Anterior cingulate cortex (tissue), 58 donors: ENCODE measurements around the gene FMN1.

Source experiments
- DNase-seq, 58 donors: peaks; one replicate each; lab custom pipeline; 2025; lab: John Stamatoyannopoulos, UW

Gene FMN1

DNA sequence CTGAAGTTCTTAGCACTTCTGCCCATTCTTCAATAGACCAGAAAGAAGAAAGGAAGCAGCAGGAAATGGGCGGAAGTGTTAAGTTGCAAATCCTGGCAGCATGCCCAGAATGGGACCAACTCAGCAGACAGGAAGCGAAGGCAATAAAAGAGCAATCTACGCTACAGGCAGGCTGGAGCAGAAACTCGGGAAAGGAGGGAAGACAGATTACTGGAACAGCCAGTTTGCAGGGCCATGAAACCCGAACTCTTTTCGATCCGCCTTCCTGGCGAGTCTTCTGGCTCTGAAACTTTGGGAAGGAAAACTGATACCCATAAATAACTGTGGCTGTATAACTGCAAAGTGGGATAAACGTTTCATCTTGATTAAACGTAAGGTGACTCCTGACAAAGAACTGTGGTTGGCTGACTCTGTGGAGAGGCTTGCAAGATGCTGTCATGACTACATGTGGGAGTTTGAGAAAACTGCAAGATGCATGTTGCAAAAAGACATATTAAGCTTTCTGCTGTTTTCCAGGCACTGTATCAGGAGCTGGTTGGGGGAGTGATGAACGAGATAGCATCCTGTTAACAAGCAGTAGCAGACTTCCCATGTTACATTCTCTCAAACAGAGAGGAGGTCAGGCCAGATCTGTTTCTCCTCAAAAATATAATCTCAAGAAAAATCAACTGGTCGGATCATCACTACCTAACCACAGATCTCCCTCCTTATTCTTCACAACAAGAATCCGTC is 67.8 kb downstream of the FMN1 start:
- DNase-seq, result peak in 40 of 58 donors; percentile 5 to 82 (median 38)

DNA sequence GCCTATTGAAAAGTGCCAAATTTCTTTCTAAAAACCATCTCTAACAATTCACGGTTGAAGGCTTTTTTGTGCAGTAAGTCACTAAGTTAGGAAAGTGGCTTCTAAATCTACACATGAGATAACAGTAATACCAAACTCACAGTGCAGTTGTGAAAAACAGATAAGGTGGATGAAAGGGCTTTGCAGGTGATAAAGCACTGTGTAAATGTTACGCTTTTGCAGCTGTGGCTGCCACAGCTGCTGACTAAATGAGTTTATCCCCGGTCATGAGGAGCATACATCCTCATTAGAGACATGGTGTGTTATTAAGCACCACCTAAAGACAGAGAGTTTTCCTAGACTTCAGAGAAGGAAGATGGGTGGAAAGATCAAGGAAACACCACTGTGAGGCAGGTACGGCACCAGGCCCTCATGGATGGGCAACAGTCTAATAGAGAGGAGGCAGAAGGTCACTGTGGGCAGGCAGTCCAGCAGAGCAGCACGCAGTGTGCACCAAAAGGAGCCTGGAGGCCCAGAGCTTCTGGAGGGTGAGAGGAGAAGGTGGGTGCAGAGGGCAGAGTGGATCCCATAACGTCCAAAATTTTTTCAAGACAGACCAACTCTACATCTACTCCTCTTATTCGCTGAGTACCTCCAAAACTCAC is 68.5 kb downstream of the FMN1 start:
- DNase-seq, result no peak

DNA sequence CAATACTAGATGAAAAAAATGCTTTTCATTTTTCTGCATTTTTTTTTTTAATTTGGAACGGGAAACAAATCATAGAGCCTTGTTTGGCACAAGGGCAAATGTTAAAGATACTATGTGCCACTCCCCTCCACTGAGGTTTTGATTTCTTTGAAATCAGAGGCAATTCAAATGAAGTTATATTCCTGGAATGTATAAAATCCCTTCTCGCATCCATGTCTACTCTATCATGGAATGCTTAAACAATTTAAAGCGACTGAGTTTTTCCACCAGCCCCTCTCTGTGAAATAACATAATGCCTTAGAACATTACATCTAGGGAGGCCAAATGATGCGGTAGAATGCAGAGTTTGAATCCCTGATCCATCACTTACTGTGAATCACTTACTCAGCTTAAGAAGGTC is 69.7 kb downstream of the FMN1 start:
- DNase-seq, result no peak

DNA sequence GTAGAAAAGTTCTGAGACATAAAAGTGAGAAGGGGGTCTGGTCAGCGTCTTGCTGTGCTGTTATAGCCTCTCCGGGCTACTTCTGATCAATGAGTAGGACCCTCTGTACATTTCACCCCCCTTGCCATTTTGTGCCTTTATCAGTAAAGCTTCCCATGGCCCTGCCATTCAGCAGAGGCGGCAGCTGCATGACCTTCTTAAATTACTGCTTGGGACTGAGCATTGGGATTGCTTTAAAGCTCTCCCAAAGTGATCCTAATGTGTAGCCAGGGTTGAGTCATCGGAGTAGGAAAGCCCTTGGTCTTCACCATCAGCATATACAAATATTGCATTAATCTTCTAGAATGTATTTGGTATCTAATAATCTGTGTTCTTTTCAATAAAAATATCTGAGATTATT is 70.2 kb downstream of the FMN1 start:
- no peak for DNase-seq

DNA sequence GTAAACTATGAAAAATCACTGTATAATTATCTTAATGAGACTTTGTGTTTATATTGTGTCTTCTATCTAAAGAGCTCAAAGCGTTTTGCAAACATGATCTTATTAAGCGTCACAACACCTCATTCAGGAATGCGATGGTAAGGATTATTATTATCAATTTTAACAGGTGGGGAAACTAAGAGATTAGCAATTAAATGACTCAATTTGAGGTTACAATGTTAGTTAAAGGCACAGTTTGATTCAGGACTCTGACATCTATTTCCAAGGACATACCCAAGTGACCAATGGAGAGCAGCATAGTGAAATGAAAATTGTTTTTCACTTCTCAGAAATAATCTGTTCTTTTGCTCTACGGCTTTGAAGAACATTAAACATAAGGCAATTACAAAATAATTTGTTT is 74.6 kb downstream of the FMN1 start:
- no peak for DNase-seq

DNA sequence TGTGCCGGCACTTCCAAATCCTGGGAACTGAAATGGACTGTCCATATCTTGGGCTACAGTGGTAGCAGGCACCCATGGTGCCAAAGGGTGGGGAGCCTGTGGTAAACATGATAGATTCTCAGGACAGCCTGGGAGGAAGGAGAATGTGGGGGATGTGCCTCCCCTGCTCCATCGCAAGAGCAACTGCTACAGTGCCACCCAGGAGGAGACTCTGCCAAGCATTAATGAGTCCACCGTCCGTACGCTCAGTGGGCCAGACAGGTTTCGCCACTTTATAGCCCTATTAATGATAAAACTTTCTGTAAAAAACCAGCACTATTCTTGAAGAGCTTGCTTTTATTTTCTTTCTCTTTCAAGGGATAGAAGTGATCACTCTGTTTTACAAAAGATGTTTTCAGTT is 75.2 kb downstream of the FMN1 start:
- DNase-seq, result no peak

DNA sequence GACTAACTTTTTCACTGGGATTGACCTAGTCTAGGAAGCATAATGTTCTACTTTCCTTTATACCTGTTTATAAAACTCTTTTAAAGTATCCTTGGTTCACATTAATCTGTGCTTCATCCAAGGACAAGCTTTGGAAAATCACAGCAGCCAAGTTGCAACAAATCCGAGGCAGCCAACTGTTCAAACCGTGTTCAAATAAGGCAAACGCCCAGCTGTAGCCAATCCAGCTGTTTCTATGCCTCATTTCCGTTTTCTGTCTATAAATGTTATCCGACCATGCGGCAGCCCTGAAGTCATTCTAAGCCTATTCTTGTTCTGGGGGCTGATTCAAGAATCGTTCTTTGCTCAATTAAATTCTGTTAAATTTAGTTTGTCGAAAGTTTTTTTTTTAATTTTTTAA is 78.3 kb downstream of the FMN1 start:
- peak in 2 of 58 donors; percentile 11 to 16 for DNase-seq

DNA sequence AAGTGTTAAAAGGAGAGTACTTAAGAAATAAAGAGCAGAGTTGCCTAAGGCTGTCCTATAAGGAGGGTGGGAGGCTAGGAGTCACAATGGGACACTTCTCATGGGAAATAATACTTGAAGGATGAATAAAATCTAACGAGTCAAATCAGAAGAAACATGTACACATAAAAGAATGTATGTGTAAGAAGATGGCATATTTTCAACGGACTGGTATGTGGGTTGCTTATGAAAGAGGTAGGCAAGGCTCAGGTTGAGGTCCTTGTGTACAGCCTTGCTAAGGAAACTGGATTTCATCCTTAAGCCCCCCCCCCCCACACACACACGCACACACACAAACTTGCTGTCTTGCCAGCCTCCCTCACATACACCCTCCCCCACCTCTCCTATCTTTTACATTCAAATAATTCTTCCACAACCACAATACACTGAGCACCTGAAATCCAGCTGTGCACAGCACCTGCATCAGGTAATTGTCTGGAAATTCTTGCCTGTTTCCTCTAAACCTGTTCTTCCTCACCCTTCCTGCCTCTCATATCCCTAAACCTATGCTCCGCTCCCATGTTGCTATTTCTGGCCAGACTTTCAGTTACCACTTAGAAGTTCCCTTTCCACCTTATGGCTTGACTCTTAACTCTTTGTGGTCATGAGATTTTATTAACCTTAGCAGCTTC is 79.2 kb downstream of the FMN1 start:
- DNase-seq, result no peak

DNA sequence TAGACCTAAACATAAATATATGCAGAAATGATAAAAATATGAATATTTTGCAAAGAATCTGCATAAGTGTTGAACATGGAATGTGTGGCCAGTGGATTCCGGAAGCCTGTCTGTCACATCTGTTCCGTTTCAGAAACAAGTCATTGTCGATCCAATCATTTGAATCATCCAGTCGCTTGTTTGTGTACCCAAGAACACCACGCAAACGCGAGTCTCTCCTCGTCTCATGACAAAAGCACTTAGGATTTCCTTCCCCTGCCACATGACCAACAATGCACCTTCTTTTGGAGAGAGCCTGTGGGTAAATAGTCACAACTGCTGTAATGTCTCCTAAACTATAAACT is 80.2 kb downstream of the FMN1 start:
- no peak for DNase-seq

DNA sequence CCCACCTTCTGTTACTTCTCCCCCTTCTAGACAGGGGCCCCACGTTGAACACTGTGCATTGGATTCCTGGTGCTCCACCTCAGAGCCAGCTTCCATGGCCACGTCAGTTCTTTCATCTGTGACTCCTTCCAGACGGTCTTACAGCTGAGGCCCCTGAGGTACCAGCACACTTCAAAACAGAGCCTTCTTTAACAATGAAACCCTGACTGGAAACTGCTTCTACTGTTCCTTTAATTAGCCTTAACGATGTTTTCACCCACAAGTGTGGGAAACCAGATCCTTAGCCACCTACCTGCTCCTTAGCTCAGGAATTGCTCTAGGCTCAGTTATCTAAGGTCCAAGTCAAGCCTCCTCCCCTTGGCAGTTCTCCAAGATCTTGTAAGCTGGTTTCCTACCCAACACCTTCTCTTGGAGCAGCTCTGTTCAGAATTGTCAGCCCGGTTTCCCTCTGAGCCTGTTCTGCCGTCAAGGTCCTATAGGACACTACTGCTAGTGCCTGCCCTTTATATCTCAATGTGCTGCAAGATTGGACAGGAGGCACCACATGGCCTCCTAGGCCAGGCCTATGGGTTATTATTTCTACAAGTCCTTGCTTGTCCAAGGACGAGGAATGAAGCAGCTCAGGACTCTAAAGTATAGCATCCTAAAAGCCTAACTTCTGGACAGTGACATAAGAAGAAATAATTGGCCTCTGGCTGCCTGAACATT is 80.7 kb downstream of the FMN1 start:
- DNase-seq, result no peak

DNA sequence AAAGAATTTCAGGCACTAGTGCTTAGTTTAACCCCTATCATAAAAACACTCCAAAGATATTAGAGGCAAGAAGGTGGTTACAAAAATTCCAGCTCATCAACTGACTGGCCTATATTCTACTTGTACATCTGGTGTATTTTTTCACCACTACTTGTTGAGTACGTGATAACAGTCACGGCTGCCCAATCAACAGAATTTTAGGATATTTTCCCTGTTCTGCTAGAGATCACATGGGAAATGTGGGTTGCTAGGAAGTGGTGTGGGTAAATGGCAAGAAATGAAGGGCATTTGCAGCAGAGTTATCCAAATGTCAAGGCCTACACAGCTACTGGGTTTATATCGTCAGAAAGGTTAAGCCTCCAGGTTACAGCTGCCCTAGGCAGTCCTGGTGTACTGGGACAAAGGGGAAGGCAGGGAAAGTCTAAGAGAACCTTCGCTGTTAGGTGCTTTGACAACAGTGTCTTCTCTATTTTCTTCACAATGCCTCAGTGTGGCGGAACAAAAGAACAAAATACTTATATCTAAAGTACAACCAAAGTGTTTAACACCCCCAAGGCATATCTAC is 81.9 kb downstream of the FMN1 start:
- DNase-seq, result no peak

DNA sequence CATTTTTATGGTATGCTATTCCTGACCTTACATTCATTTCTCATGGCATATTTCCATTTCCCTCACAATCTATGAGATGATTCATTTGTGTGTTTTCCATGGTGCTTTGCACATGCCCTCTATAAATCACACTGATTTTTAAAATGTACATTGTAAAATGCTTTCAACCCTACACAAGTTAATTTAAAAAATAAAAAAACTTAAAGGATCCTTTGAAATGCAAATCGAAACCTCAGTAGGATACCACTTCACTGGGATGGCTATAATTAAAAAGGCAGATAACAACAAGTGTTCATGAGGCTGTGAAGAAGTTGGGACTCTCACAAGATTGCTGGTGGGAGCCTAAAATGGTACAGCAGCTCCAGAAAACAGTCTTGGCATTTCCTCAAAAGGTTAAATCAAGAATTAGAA is 83.5 kb downstream of the FMN1 start:
- no peak for DNase-seq

DNA sequence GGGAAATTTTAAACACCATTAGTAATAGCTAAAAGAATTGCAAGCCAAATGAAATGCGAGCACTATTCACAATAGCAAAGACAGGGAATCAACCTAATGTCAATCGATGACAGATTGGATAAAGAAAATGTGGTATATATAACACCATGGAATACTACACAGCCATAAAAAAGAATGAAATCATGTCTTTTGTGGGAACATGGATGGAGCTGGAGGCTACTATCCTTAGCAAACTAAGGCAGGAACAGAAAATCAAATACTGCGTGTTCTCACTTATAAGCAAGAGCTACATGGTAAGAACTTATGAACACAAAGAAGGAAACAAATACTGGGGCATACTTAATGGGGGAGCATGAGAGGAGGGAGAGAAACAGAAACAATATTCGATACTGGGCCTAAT is 85.2 kb downstream of the FMN1 start:
- no peak for DNase-seq

DNA sequence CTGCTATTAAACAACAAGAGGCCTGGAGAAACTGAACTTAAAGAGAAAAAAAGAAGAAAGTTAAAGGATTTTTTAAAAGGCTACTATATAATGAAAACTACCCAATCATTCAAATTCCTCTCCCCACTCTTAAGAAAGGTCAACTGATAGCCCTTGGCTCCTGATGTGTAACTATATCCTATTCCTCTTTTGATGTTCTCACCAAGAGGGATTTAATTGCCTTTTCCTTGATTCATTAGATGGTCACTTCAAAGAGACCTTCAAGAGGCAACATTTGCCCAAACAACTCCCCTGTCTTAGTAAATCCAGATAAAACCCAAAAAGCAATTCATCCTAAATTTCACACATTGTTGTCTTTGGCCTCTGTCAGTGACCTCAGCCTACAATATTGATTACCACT is 86.0 kb downstream of the FMN1 start:
- no peak for DNase-seq

DNA sequence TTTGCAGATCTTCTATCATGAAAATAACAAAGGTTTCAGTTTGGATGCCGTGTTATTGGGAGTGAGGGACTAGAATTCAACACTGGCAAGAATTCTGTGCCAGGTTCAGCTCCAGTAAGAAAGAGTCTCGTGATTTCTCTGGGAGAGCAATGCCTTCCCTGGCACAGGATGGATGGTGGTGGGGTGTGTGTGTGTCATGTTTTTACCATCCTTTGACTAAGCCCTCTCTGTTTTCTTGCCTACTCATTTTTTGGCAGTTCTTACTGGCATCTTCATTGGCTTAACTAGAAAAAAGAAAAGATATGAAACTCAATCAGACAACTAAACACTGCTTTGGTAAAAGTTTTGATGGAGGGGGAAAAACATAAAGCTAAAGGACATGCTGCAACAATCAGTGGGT is 86.6 kb downstream of the FMN1 start:
- DNase-seq, result peak in 4 of 58 donors; percentile 7 to 33 (median 14)

DNA sequence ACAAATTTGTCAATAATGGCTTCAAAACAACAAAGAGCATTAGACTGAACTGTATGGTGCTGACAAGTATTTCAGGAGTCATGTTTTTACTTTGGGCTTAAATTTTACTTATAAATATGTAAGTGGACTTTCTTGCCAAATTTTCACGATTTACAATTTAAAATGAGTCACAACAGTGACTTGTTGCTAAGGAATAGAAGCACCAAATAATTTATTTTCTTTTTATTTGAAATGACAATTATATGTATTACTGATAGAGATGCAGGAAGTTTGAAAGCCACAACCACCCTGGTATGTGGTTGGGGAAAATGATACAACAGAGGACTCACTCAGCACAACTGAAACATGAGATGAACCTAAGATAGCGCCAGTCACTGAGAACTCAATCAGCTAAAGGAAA is 90.3 kb downstream of the FMN1 start:
- no peak for DNase-seq

DNA sequence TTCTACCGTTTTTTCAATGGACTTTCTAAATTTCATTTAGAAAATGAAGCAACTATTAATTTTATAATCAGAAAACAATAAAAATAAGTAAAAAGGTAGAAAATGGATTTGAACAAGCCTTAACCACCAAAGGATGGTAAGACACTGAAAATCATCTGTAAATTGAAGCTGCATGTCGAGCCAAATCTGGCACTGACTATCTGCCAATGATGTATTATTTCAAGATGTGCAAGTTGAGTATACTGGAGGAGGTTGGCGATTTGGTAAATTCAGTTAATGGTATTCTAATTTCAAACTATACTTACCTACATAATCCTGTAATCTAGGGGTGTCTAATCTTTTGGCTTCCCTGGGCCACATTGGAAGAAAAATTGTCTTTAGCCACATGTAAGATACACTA is 93.5 kb downstream of the FMN1 start:
- no peak for DNase-seq

DNA sequence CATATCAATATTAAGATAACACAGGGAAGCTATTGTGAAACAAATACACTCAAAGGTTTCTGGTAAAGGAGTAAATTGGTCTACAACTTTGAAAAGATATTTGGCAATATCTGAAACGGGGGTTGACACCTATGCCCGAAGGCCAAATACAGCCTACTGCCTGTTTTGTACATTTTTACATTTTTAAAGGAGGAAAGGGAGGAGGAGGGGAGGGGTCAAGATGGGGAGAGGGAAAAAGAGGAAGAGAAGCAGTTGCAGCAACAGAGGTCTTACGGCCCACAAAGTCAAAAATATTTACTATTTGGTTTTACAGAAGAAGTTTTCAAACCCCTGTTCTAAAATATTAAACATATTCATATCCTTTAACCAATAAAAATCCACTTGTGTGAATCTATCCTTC is 94.2 kb downstream of the FMN1 start:
- DNase-seq, result no peak

DNA sequence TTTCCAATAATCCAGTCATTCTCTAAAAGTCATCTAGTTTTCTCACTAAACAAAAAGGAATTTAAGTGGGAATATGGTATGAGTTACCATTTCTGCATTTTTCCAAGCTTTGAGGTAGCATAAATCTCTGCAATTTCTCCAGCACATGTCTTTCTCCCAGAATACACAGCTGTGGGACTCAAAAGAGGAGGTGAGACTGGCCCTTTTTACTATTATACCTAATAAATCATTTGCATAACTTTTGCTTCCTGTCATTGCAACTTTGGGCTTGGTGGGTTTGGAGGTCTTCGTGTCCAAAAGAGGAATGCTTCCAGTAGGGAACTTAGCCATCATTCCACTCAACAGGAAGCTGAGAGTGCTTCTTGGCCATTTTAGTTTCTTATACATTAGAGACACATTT is 94.8 kb downstream of the FMN1 start:
- DNase-seq, result no peak

DNA sequence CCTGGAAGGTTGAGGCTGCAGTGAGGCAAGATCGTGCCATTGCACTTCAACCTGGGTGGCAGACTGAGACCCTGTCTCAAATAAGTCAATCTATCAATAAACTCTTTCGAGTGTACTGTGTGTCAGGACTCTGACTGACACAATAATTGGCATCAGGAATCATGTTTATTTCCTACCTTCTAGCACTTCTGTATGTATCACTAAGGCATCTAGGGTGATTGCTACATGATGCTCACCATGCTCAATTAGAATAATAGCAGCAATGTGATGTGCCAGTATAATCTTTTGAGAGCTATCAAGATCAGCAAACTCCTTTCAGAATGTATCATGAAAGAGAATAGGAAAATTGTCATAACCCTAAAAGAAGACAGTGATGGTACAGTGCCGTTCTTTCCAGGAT is 95.3 kb downstream of the FMN1 start:
- no peak for DNase-seq
